Measurements from ENCODE around the gene PDE1A.

DNA sequence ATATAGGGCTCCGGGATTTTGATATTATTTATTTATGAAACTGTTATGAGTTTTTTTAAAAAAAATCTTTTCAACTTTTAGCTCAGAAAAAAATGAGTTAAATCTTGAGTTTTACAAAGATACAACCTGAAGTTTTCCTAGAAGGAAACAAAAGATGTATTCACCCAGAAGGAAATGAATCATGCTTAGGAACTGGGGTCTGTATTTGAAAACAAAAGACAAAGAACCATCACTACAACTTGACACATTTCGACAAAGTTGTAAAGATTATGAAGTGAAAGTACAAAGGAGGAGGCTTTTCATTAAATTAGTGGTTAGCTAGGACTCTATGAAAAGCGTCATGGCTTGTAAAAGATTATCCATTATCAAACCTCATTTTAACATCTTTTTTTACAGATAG, 143.3 kb downstream of the PDE1A start:
- TF ChIP-seq EZH2 (IDR thresholded peaks at IDR 0.05; ENCODE audit: borderline replicate concordance, insufficient read depth, low read depth, low read length, poor library complexity, severe bottlenecking), result no peak
- TF ChIP-seq, protein P1, sequence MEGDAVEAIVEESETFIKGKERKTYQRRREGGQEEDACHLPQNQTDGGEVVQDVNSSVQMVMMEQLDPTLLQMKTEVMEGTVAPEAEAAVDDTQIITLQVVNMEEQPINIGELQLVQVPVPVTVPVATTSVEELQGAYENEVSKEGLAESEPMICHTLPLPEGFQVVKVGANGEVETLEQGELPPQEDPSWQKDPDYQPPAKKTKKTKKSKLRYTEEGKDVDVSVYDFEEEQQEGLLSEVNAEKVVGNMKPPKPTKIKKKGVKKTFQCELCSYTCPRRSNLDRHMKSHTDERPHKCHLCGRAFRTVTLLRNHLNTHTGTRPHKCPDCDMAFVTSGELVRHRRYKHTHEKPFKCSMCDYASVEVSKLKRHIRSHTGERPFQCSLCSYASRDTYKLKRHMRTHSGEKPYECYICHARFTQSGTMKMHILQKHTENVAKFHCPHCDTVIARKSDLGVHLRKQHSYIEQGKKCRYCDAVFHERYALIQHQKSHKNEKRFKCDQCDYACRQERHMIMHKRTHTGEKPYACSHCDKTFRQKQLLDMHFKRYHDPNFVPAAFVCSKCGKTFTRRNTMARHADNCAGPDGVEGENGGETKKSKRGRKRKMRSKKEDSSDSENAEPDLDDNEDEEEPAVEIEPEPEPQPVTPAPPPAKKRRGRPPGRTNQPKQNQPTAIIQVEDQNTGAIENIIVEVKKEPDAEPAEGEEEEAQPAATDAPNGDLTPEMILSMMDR (IDR thresholded peaks at IDR 0.05), result no peak

Measured in B cell (primary cell).